ENCODE measurements around the gene FAM90A26. TPM values are rescaled to one million over a fixed set of nuclear protein-coding genes. Genes with fewer than 3 reads are reported as not detected.

FAM90A26 gene
- total and polyA plus RNA-seq, 2 of the 8 experiments (the other 6 are each of a cell fraction or from before 2014, with no cell fraction given): not detected

DNA sequence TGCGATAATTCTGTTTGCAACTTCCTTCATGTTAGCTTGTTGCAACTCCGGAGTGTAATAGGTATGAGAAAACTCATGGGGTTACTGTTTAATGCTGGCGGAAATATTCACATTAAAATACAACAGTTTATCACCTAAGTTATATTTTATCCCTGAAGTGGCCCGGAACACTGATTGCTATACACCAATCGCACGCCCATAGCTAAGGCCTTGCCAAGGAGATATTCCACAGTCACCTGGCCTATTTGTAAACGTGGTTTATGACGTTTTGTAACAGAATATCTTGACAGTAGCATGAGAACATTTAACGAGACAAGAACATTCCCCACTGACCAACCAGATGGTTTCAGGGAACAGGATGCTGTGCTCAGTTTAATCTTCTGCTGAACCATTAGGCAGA is 23.2 kb upstream of the FAM90A26 start:
- no peak for TF ChIP-seq CREB1 (IDR thresholded peaks at IDR 0.05)
- no peak for TF ChIP-seq KDM1A (IDR thresholded peaks at IDR 0.05; ENCODE audit: borderline replicate concordance, low read length)
- no peak for TF ChIP-seq TCF12 (IDR thresholded peaks at IDR 0.05; ENCODE audit: low read depth, low read length)
- no peak for TF ChIP-seq YY1 (IDR thresholded peaks at IDR 0.05; ENCODE audit: low read depth, low read length)
- no peak for TF ChIP-seq ZNF274 (IDR thresholded peaks at IDR 0.05; ENCODE audit: borderline replicate concordance, extremely low read depth, low read length)
- TF ChIP-seq SIN3A (conservative IDR thresholded peaks at IDR 0.05 in 1 of 2, IDR thresholded peaks at IDR 0.05 in 1 of 2; ENCODE audit: low read depth in 1 of 2, low read length in 2 of 2): no peak
- no peak for TF ChIP-seq CBX8 (IDR thresholded peaks at IDR 0.05; ENCODE audit: borderline replicate concordance, low read depth, low read length)
- TF ChIP-seq, protein P1, sequence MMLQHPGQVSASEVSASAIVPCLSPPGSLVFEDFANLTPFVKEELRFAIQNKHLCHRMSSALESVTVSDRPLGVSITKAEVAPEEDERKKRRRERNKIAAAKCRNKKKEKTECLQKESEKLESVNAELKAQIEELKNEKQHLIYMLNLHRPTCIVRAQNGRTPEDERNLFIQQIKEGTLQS (IDR thresholded peaks at IDR 0.05; ENCODE audit: insufficient read depth, low read depth, low read length): no peak
- no peak for TF ChIP-seq SRF (IDR thresholded peaks at IDR 0.05; ENCODE audit: low read depth, low read length)
- no peak for TF ChIP-seq RXRA (IDR thresholded peaks at IDR 0.05; ENCODE audit: insufficient read depth, low read depth, low read length)
- no peak for TF ChIP-seq JUN (IDR thresholded peaks at IDR 0.05; ENCODE audit: low read depth, low read length)
- TF ChIP-seq HDAC6 (IDR thresholded peaks at IDR 0.05; ENCODE audit: low read depth, low read length): no peak
- Histone ChIP-seq H3K23me2 (ENCODE audit: low read depth, low read length) (no peaks in the 10 kb centered on the region), H4K20me1 (replicated peaks in 1 of 2; ENCODE audit: control insufficient read depth in 1 of 2, insufficient read depth in 2 of 2, low read length in 2 of 2) (no peaks in the 10 kb centered on the region), H3K4me3 (ENCODE audit: extremely low read depth in 1 of 4, insufficient read depth in 2 of 4, low read depth in 3 of 4, low read length in 4 of 4) (no peak overlapping the region), H3K14ac (ENCODE audit: insufficient read length) (no peak overlapping the region), H2AK5ac (ENCODE audit: low read depth, low read length) (no peak overlapping the region), H3K36me3 (ENCODE audit: control insufficient read depth in 2 of 4, insufficient read depth in 4 of 4, low read length in 3 of 4) (no peaks in the 10 kb centered on the region; a peak in 1 of 8 replicates), H3K9me3 (ENCODE audit: insufficient read depth in 2 of 2, low read depth in 1 of 2, low read length in 1 of 2) (peaks cover 9 to 58% of the 10 kb centered on the region in 2 experiments; a peak in 3 of 4 replicates), H3K9ac (replicated peaks in 1 of 4; ENCODE audit: extremely low read depth in 1 of 4, low read depth in 3 of 4, low read length in 3 of 4) (no peak overlapping the region), H2BK15ac (ENCODE audit: low read length) (no peak overlapping the region), H2BK20ac (ENCODE audit: low read length) (no peak overlapping the region), H3K27ac (ENCODE audit: low read depth, low read length) (no peak overlapping the region), H2BK120ac (replicated peaks; ENCODE audit: low read depth, low read length) (no peak overlapping the region), H2BK5ac (ENCODE audit: low read depth, low read length) (no peak overlapping the region), H3K27me3 (replicated peaks in 1 of 4; ENCODE audit: control insufficient read depth in 3 of 4, extremely low read depth in 1 of 4, insufficient read depth in 3 of 4, low read length in 3 of 4) (no peaks in the 10 kb centered on the region), H3K79me2 (ENCODE audit: control insufficient read depth in 1 of 2, insufficient read depth in 2 of 2, low read length in 2 of 2) (no peaks in the 10 kb centered on the region), H3K4ac (replicated peaks; ENCODE audit: insufficient read length, low read depth, low read length) (no peak overlapping the region), H2AFZ (ENCODE audit: low read length) (no peak overlapping the region), H3K18ac (ENCODE audit: extremely low read depth, low read length) (no peak overlapping the region), H4K8ac (ENCODE audit: extremely low read depth, insufficient read depth, low read length) (no peak overlapping the region), H4K91ac (replicated peaks; ENCODE audit: insufficient read length, low read length) (no peak overlapping the region), H3K79me1 (ENCODE audit: low read depth, low read length) (no peaks in the 10 kb centered on the region), H3K4me2 (ENCODE audit: insufficient read depth in 1 of 2, low read depth in 2 of 2, low read length in 2 of 2) (no peak overlapping the region), H2BK12ac (ENCODE audit: low read depth, low read length) (no peak overlapping the region), H4K5ac (ENCODE audit: insufficient read length, low read depth, low read length) (no peak overlapping the region), H3K23ac (ENCODE audit: insufficient read length) (no peak overlapping the region), H3K4me1 (replicated peaks in 1 of 4; ENCODE audit: control insufficient read depth in 3 of 4, insufficient read depth in 4 of 4, low read length in 3 of 4) (no peaks in the 10 kb centered on the region), H3K56ac (replicated peaks; ENCODE audit: insufficient read length, low read depth, low read length) (no peak overlapping the region)
- ChIA-PET CTCF (ENCODE audit: partially characterized antibody) (no interaction called here), POLR2A (ENCODE audit: partially characterized antibody) (no interaction called here)
- 79% methylated on average over 9 of the region's 9 CpGs; no CpG with 5 or more reads in 1 of the 2 experiments for WGBS, 2 experiments (ENCODE audit: extremely low coverage in 1 of 2, insufficient coverage in 1 of 2, insufficient read length in 1 of 2, insufficient replicate concordance in 2 of 2, low coverage in 1 of 2, low lambda C conversion rate in 2 of 2, missing lambda C conversion rate in 1 of 2)
- FAIRE-seq (no peak), DNase-seq (ENCODE audit: low read depth in 1 of 2, low spot score in 2 of 2) (no peak)
